SK-N-SH (cell line): ENCODE data around the gene BIRC5. TPM values are rescaled to one million over a fixed set of nuclear protein-coding genes. Genes with fewer than 3 reads are reported as not detected.

ENCODE experiments used
- CTCF ChIA-PET: fragments of 300-600, 350-600 bp; formaldehyde crosslinking; extraction: SDS; loops from one replicate; lab custom pipeline; 2021; lab: Yijun Ruan, JAX
- POLR2A ChIA-PET: fragments of 350-600 bp; sonication (Branson Sonifier 250); formaldehyde crosslinking; extraction: SDS; loops from one replicate; lab custom pipeline; 2020; ENCODE audit warnings: antibody characterized with exemption, inconsistent platforms; lab: Yijun Ruan, JAX
- DNase-seq: peaks from one replicate; pipeline ENCODE4 v3.0.0; 2012
- H2AFZ ChIP-seq: fragments of 200-600 bp; sonication (generic); 2 replicates; pipeline ENCODE4 v1.8.1; 2016; ENCODE audit warnings: antibody characterized with exemption, mild to moderate bottlenecking, low read depth
- H3F3A ChIP-seq: fragments of 200-600 bp; sonication (generic); replicated peaks from 2 replicates; pipeline ENCODE3; 2016; ENCODE audit warnings: antibody characterized with exemption, mild to moderate bottlenecking; ENCODE audit not compliant: insufficient read depth
- H3K27ac ChIP-seq, 2 experiments: fragments of 200-500 bp in 1 of 2; fragments of 200-600 bp in 1 of 2; sonication (Bioruptor generic) in 1 of 2; sonication (generic), shearing (Covaris generic) in 1 of 2; 2 replicates each; pipeline versions ENCODE4 v1.5.1 to v1.6.1; 2014 to 2016; ENCODE audit warnings: low read depth in 2 of 2, inconsistent platforms in 1 of 2, low read length in 1 of 2, mild to moderate bottlenecking in 1 of 2, mixed read lengths in 1 of 2
- H3K27me3 ChIP-seq: fragments of 200-600 bp; sonication (generic), shearing (Covaris generic); 2 replicates; pipeline ENCODE4 v1.6.1; 2016; ENCODE audit warnings: mixed run types; ENCODE audit not compliant: insufficient read depth
- H3K36me3 ChIP-seq, 2 experiments: fragments of 200-500 bp in 1 of 2; fragments of 200-600 bp in 1 of 2; sonication (Bioruptor generic) in 1 of 2; sonication (generic) in 1 of 2; replicated peaks in 1 of 2; 2 replicates each; pipeline versions ENCODE3 to v1.5.1; 2014 to 2016; ENCODE audit warnings: low read length in 1 of 2, mild to moderate bottlenecking in 1 of 2; ENCODE audit not compliant: insufficient read depth in 2 of 2, control insufficient read depth in 1 of 2
- H3K4me1 ChIP-seq, 2 experiments: fragments of 200-500 bp in 1 of 2; fragments of 200-600 bp in 1 of 2; sonication (Bioruptor generic) in 1 of 2; sonication (generic), shearing (Covaris generic) in 1 of 2; 2 replicates each; pipeline versions ENCODE4 v1.5.1 to v1.6.1; 2014 to 2016; ENCODE audit warnings: low read depth in 1 of 2, low read length in 1 of 2, mixed run types in 1 of 2; ENCODE audit not compliant: insufficient read depth in 2 of 2, control insufficient read depth in 1 of 2
- H3K4me2 ChIP-seq: fragments of 200-600 bp; sonication (generic), shearing (Covaris generic); 2 replicates; pipeline ENCODE4 v1.6.1; 2017; ENCODE audit warnings: mixed run types
- H3K4me3 ChIP-seq, 2 experiments: fragments of 200-500 bp in 1 of 2; fragments of 200-600 bp in 1 of 2; sonication (Bioruptor generic) in 1 of 2; sonication (generic), shearing (Covaris generic) in 1 of 2; 2 replicates each; pipeline versions ENCODE4 v1.5.1 to v1.8.1; 2014 to 2016; ENCODE audit warnings: low read depth in 2 of 2, inconsistent platforms in 1 of 2, low read length in 1 of 2, mild to moderate bottlenecking in 1 of 2, mixed read lengths in 1 of 2, moderate library complexity in 1 of 2
- H3K79me2 ChIP-seq: fragments of 200-600 bp; sonication (generic); 2 replicates; pipeline ENCODE4 v1.8.1; 2017; ENCODE audit warnings: mild to moderate bottlenecking; ENCODE audit not compliant: insufficient read depth
- H3K9ac ChIP-seq: fragments of 200-600 bp; sonication (generic); 2 replicates; pipeline ENCODE4 v1.6.1; 2017; ENCODE audit warnings: mixed run types
- H3K9me2 ChIP-seq: fragments of 200-600 bp; sonication (generic); 2 replicates; pipeline ENCODE4 v1.6.1; 2017; ENCODE audit warnings: mixed run types
- H3K9me3 ChIP-seq: fragments of 200-600 bp; sonication (generic); 2 replicates; pipeline ENCODE4 v1.6.1; 2017; ENCODE audit warnings: mixed run types, mild to moderate bottlenecking, moderate library complexity
- H4K20me1 ChIP-seq: fragments of 200-600 bp; sonication (generic); 2 replicates; pipeline ENCODE4 v1.6.1; 2017; ENCODE audit warnings: mild to moderate bottlenecking, mixed run types; ENCODE audit not compliant: insufficient read depth
- ELF1 ChIP-seq: IDR thresholded peaks from 2 replicates; pipeline ENCODE4 v1.4.0; 2012
- EP300 ChIP-seq, 2 experiments: IDR thresholded peaks; 2 replicates each; pipeline versions ENCODE4 v1.4.0 to v1.6.1; 2012; ENCODE audit warnings: borderline replicate concordance in 1 of 2, low read depth in 1 of 2, low read length in 1 of 2
- FOSL2 ChIP-seq: IDR thresholded peaks from 2 replicates; pipeline ENCODE4 v1.4.0; 2012; ENCODE audit warnings: low read depth, mild to moderate bottlenecking, moderate library complexity, borderline replicate concordance
- GABPA ChIP-seq: IDR thresholded peaks from 2 replicates; pipeline ENCODE4 v1.4.0; 2012; ENCODE audit warnings: low read depth, mild to moderate bottlenecking
- IRF3 ChIP-seq: fragments of 150-350 bp; IDR thresholded peaks from 2 replicates; pipeline ENCODE4 v1.6.1; 2016; ENCODE audit warnings: mild to moderate bottlenecking, low read depth, low read length
- JUND ChIP-seq: IDR thresholded peaks from 2 replicates; pipeline ENCODE4 v1.4.0; 2012
- MEF2A ChIP-seq: IDR thresholded peaks from 2 replicates; pipeline ENCODE4 v1.4.0; 2012; ENCODE audit warnings: low read depth, borderline replicate concordance
- POLR2AphosphoS5 ChIP-seq: IDR thresholded peaks from 2 replicates; pipeline ENCODE4 v1.6.1; 2012; ENCODE audit warnings: low read depth, low read length
- REST ChIP-seq: IDR thresholded peaks from 2 replicates; pipeline ENCODE4 v1.6.1; 2012; ENCODE audit warnings: mild to moderate bottlenecking, low read depth, low read length, moderate library complexity
- RFX5 ChIP-seq: IDR thresholded peaks from 2 replicates; pipeline ENCODE4 v1.6.1; 2012; ENCODE audit warnings: mild to moderate bottlenecking, improper control_type of control experiment, low read length
- RXRA ChIP-seq: IDR thresholded peaks from 2 replicates; pipeline ENCODE4 v1.4.0; 2012; ENCODE audit warnings: low read depth, mild to moderate bottlenecking, borderline replicate concordance
- TAF1 ChIP-seq: IDR thresholded peaks from 2 replicates; pipeline ENCODE4 v1.6.1; 2012; ENCODE audit warnings: low read depth, mild to moderate bottlenecking, low read length, moderate library complexity, borderline replicate concordance
- TCF12 ChIP-seq: IDR thresholded peaks from 2 replicates; pipeline ENCODE4 v1.4.0; 2012
- USF1 ChIP-seq: IDR thresholded peaks from 2 replicates; pipeline ENCODE4 v1.4.0; 2012; ENCODE audit warnings: low read depth, borderline replicate concordance
- WGBS: methylation state at CpG from one replicate; pipeline ENCODE4 v1.1.6; 2017; ENCODE audit warnings: low lambda C conversion rate; 5-methylcytosine and 5-hydroxymethylcytosine counted together
- polyA plus RNA-seq, 3 experiments: library from polyadenylated mRNA; depleted of rRNA; stranded (reverse); fragments of >200 nt; gene quantifications; 2 replicates each; pipeline ENCODE4 v1.2.3, GENCODE V29; 2012

Gene BIRC5
- polyA plus RNA-seq, 1 of the 3 experiments (the other 2 are of a cell fraction) = 31.4 TPM

- Histone ChIP-seq H3K9ac (no peak overlapping the region), H3K4me3 (no peak overlapping the region), H4K20me1 (no peaks in the 10 kb centered on the region), H3K9me3 (no peaks in the 10 kb centered on the region), H3K27ac (peak overlapping the region; percentile 18 to 99; a peak in 3 of 4 replicates), H3K4me2 (no peak overlapping the region), H3K9me2 (no peaks in the 10 kb centered on the region), H3K79me2 (no peaks in the 10 kb centered on the region), H3F3A (peaks cover 7% of the 10 kb centered on the region), H3K36me3 (no peaks in the 10 kb centered on the region), H3K4me1 (peaks cover 5 to 81% of the 10 kb centered on the region in 2 experiments; a peak in 2 of 4 replicates), H3K27me3 (no peaks in the 10 kb centered on the region), H2AFZ (no peak overlapping the region)
- no peak for TF ChIP-seq USF1
- no peak for TF ChIP-seq REST
- TF ChIP-seq ELF1 = no peak
- no peak for TF ChIP-seq GABPA
- no peak for TF ChIP-seq RFX5
- TF ChIP-seq RXRA = no peak
- TF ChIP-seq JUND = no peak
- TF ChIP-seq FOSL2 = no peak
- no peak for TF ChIP-seq IRF3
- no peak for TF ChIP-seq MEF2A
- TF ChIP-seq TAF1 = no peak
- no peak for TF ChIP-seq POLR2AphosphoS5
- no peak for TF ChIP-seq TCF12
- TF ChIP-seq EP300 (IDR thresholded peaks at IDR 0.05; ENCODE audit: borderline replicate concordance in 1 of 2, low read depth in 1 of 2, low read length in 1 of 2) = no peak
- no peak for DNase-seq
- WGBS = 81% methylated on average over 12 of the region's 14 CpGs
- POLR2A ChIA-PET = interaction anchor here (0.6 to 2.5 kb wide), 7 partner anchors 10 to 100 kb away, joined by 3 to 6 read pairs (median 3); no protein-coding TSS in a partner anchor
- CTCF ChIA-PET = interaction anchor here (0.6 to 4.8 kb wide), 13 partner anchors 12 to 452 kb away, joined by 3 to 30 read pairs (median 6); no protein-coding TSS in a partner anchor
These were observed 42.1 kb downstream of the BIRC5 start for GRCh38 chr17:78255953-78256706.
